AG09309 (cell line): ENCODE results near the gene C3orf20.

Experiments used
- DNase-seq: peaks from one replicate; pipeline ENCODE4 v3.0.0-alpha.2; 2010; ENCODE audit warnings: low read depth
- H3K4me3 ChIP-seq: 2 replicates; pipeline ENCODE4 v1.5.1; 2011; ENCODE audit warnings: mild to moderate bottlenecking, low read depth, low read length, moderate library complexity; ENCODE audit not compliant: control insufficient read depth
- CTCF ChIP-seq: IDR thresholded peaks from 2 replicates; pipeline ENCODE4 v1.5.1; 2011; ENCODE audit warnings: mild to moderate bottlenecking, low read depth, low read length, inconsistent platforms; ENCODE audit not compliant: insufficient read depth, control insufficient read depth; ENCODE audit errors: missing control alignments

C3orf20 gene

GRCh38 chr3:14794435-14794834, 119.5 kb downstream of the C3orf20 start:
- DNase-seq = no peak
- no peak overlapping the region for H3K4me3 ChIP-seq
- TF ChIP-seq CTCF = no peak

GRCh38 chr3:14795996-14796395, 121.1 kb downstream of the C3orf20 start:
- H3K4me3 ChIP-seq = no peak overlapping the region
- DNase-seq = no peak
- no peak for TF ChIP-seq CTCF

- no peak for TF ChIP-seq CTCF
- DNase-seq = no peak
- H3K4me3 ChIP-seq = no peak overlapping the region
These were observed 121.6 kb downstream of the C3orf20 start for GRCh38 chr3:14796403-14797077.

- no peak for TF ChIP-seq CTCF
- DNase-seq = no peak
These were observed 122.8 kb downstream of the C3orf20 start for GRCh38 chr3:14797731-14798130.

GRCh38 chr3:14798231-14798630, 123.3 kb downstream of the C3orf20 start:
- DNase-seq = no peak
- no peak overlapping the region for H3K4me3 ChIP-seq
- no peak for TF ChIP-seq CTCF

More at GRCh38 chr3:14797731-14798130, 122.8 kb downstream of the C3orf20 start:
- no peak overlapping the region for H3K4me3 ChIP-seq

- no peak overlapping the region for H3K4me3 ChIP-seq
- no peak for DNase-seq
- TF ChIP-seq CTCF = no peak
These were observed 124.2 kb downstream of the C3orf20 start for GRCh38 chr3:14799146-14799545.
